IMR-90 (cell line): Measurements from ENCODE around the gene EGLN3. TPM values are rescaled to one million over a fixed set of nuclear protein-coding genes. Genes with fewer than 3 reads are reported as not detected.

ENCODE experiments used
- ATAC-seq: fragments of 200-7000 bp; cut with Tn5 transposase; 2 replicates; pipeline ENCODE4 v1.9.1; 2020; ENCODE audit warnings: low read depth, mild to moderate bottlenecking, moderate library complexity
- BruUV-seq: library from RNA; stranded (reverse); fragments of 400-500 nt; replicated peaks from 2 replicates; lab custom pipeline; 2021; lab: Mats Ljungman, UMichigan
- CTCF ChIA-PET: fragments of 300-600 bp; formaldehyde crosslinking; extraction: SDS; loops from one replicate; lab custom pipeline; 2021; ENCODE audit warnings: antibody characterized with exemption; lab: Yijun Ruan, JAX
- POLR2A ChIA-PET: fragments of 300-600 bp; sonication (Branson Sonifier 250); formaldehyde crosslinking; loops from one replicate; lab custom pipeline; 2022; ENCODE audit warnings: antibody characterized with exemption; ENCODE audit not compliant: unreplicated experiment; lab: Charles Lee
- DNase-seq: peaks from one replicate; pipeline ENCODE4 v3.0.0; 2013
- H2AFZ ChIP-seq: replicated peaks from 2 replicates; pipeline ENCODE3; 2013; ENCODE audit warnings: low read length, mild to moderate bottlenecking; ENCODE audit not compliant: poor library complexity
- H2AK5ac ChIP-seq: 2 replicates; pipeline ENCODE4 v1.6.1; 2013; ENCODE audit warnings: low read depth, low read length, inconsistent platforms
- H2AK9ac ChIP-seq: replicated peaks from 2 replicates; pipeline ENCODE3; 2013; ENCODE audit warnings: mild to moderate bottlenecking, low read depth, low read length, moderate library complexity; ENCODE audit not compliant: poor library complexity
- H2BK120ac ChIP-seq: 2 replicates; pipeline ENCODE4 v1.6.1; 2013; ENCODE audit warnings: low read depth, low read length, inconsistent platforms
- H2BK15ac ChIP-seq: 3 replicates; pipeline ENCODE4 v1.6.1; 2013; ENCODE audit warnings: low read depth, low read length, inconsistent platforms
- H2BK20ac ChIP-seq: 2 replicates; pipeline ENCODE4 v1.6.1; 2013; ENCODE audit warnings: low read depth, mild to moderate bottlenecking, inconsistent platforms, low read length, moderate library complexity
- H2BK5ac ChIP-seq: 2 replicates; pipeline ENCODE4 v1.6.1; 2013; ENCODE audit warnings: mild to moderate bottlenecking, low read depth, low read length, inconsistent platforms; ENCODE audit not compliant: poor library complexity, severe bottlenecking
- H3K14ac ChIP-seq: replicated peaks from 2 replicates; pipeline ENCODE4 v1.6.1; 2013; ENCODE audit warnings: low read depth, low read length, inconsistent platforms
- H3K18ac ChIP-seq: 2 replicates; pipeline ENCODE4 v1.6.1; 2013; ENCODE audit warnings: low read depth, low read length, control low read depth
- H3K23ac ChIP-seq: 2 replicates; pipeline ENCODE4 v1.6.1; 2013; ENCODE audit warnings: low read depth, low read length, inconsistent platforms
- H3K27ac ChIP-seq: 2 replicates; pipeline ENCODE4 v1.5.1; 2013; ENCODE audit warnings: mild to moderate bottlenecking, control low read depth, low read length; ENCODE audit not compliant: insufficient read depth
- H3K27me3 ChIP-seq: 2 replicates; pipeline ENCODE4 v1.6.1; 2013; ENCODE audit warnings: low read length; ENCODE audit not compliant: control insufficient read depth, insufficient read depth
- H3K36me3 ChIP-seq: 2 replicates; pipeline ENCODE4 v1.6.1; 2013; ENCODE audit warnings: low read length, mixed read lengths; ENCODE audit not compliant: control insufficient read depth, insufficient read depth
- H3K4ac ChIP-seq: 2 replicates; pipeline ENCODE4 v1.6.1; 2013; ENCODE audit warnings: low read depth, low read length, inconsistent platforms
- H3K4me1 ChIP-seq: 2 replicates; pipeline ENCODE4 v1.6.1; 2013; ENCODE audit warnings: low read length, mixed read lengths; ENCODE audit not compliant: control insufficient read depth, insufficient read depth
- H3K4me2 ChIP-seq: 2 replicates; pipeline ENCODE4 v1.6.1; 2013; ENCODE audit warnings: low read depth, mild to moderate bottlenecking, control low read depth, low read length, moderate library complexity
- H3K4me3 ChIP-seq: 2 replicates; pipeline ENCODE4 v1.5.1; 2013; ENCODE audit warnings: low read depth, mild to moderate bottlenecking, control low read depth, low read length, moderate library complexity; ENCODE audit not compliant: insufficient read depth
- H3K56ac ChIP-seq: 2 replicates; pipeline ENCODE4 v1.6.1; 2013; ENCODE audit warnings: low read length, inconsistent platforms; ENCODE audit not compliant: insufficient read depth; ENCODE audit errors: extremely low read depth
- H3K79me1 ChIP-seq, 2 experiments: 2 replicates each; pipeline ENCODE4 v1.6.1; 2013; ENCODE audit warnings: low read length in 2 of 2, inconsistent platforms in 1 of 2, low read depth in 1 of 2
- H3K9ac ChIP-seq: 2 replicates; pipeline ENCODE4 v1.6.1; 2013; ENCODE audit warnings: low read depth, low read length, control low read depth
- H3K9me1 ChIP-seq: 2 replicates; pipeline ENCODE4 v1.6.1; 2013; ENCODE audit warnings: low read length, inconsistent platforms; ENCODE audit not compliant: insufficient read depth
- H3K9me3 ChIP-seq: 2 replicates; pipeline ENCODE4 v1.6.1; 2013; ENCODE audit warnings: low read length; ENCODE audit not compliant: control insufficient read depth, insufficient read depth
- H4K20me1 ChIP-seq: 2 replicates; pipeline ENCODE4 v1.6.1; 2013; ENCODE audit warnings: low read length, inconsistent platforms; ENCODE audit not compliant: insufficient read depth
- H4K5ac ChIP-seq: 2 replicates; pipeline ENCODE4 v1.6.1; 2013; ENCODE audit warnings: mild to moderate bottlenecking, low read depth, low read length, control low read depth
- H4K8ac ChIP-seq, 2 experiments: 2 replicates each; pipeline ENCODE4 v1.6.1; 2013; ENCODE audit warnings: low read depth in 2 of 2, low read length in 2 of 2, control low read depth in 1 of 2, inconsistent platforms in 1 of 2
- H4K91ac ChIP-seq: 2 replicates; pipeline ENCODE4 v1.6.1; 2013; ENCODE audit warnings: low read depth, low read length, inconsistent platforms; ENCODE audit not compliant: insufficient read depth
- CEBPB ChIP-seq: IDR thresholded peaks from 2 replicates; pipeline ENCODE4 v1.6.1; 2012; ENCODE audit warnings: low read depth, low read length, improper control_type of control experiment
- CHD1 ChIP-seq: IDR thresholded peaks from 2 replicates; pipeline ENCODE4 v1.6.1; 2012; ENCODE audit warnings: low read depth, low read length, improper control_type of control experiment
- FOS ChIP-seq: fragments of 150-350 bp; IDR thresholded peaks from 2 replicates; pipeline ENCODE4 v1.6.1; 2016; ENCODE audit warnings: low read depth, low read length
- MAFK ChIP-seq: IDR thresholded peaks from 2 replicates; pipeline ENCODE4 v1.6.1; 2012; ENCODE audit warnings: low read depth, low read length, improper control_type of control experiment
- MAZ ChIP-seq: IDR thresholded peaks from 2 replicates; pipeline ENCODE4 v1.6.1; 2012; ENCODE audit warnings: low read depth, mild to moderate bottlenecking, low read length, improper control_type of control experiment, moderate library complexity, borderline replicate concordance
- MXI1 ChIP-seq: IDR thresholded peaks from 2 replicates; pipeline ENCODE4 v1.6.1; 2012; ENCODE audit warnings: low read depth, mild to moderate bottlenecking, low read length, moderate library complexity, borderline replicate concordance
- RAD21 ChIP-seq: IDR thresholded peaks from 2 replicates; pipeline ENCODE4 v1.6.1; 2012; ENCODE audit warnings: low read length, improper control_type of control experiment
- RFX5 ChIP-seq: IDR thresholded peaks from 2 replicates; pipeline ENCODE4 v1.8.0; 2012; ENCODE audit warnings: low read depth, mild to moderate bottlenecking, low read length, moderate library complexity
- WGBS, 2 experiments: methylation state at CpG; one replicate each; pipeline versions ENCODE4 v1.1.5 to v1.1.7; 2013; ENCODE audit warnings: missing lambda C conversion rate in 2 of 2; ENCODE audit not compliant: insufficient read length in 1 of 2; ENCODE audit errors: extremely low coverage in 2 of 2; 5-methylcytosine and 5-hydroxymethylcytosine counted together
- dilution Hi-C: fragments of 300-500 bp; cut with HindIII; formaldehyde crosslinking; loops from one replicate; pipeline ENCODE4 v1.14.3; 2018; ENCODE audit warnings: low sequenced_read_pairs; ENCODE audit not compliant: unreplicated experiment
- in situ Hi-C: fragments of 300-500 bp; cut with MboI; formaldehyde crosslinking; loops from 3 replicates; pipeline ENCODE4 v1.14.3; 2019; ENCODE audit warnings: low sequenced_read_pairs, inconsistent platforms, mixed read lengths
- intact Hi-C: fragments of 100-400 bp; cut with micrococcal nuclease; formaldehyde crosslinking; loops from 2 replicates; pipeline ENCODE4 v1.10.0; 2022
- polyA plus RNA-seq, 3 experiments: library from polyadenylated mRNA; depleted of rRNA; stranded (reverse); fragments of >200 nt; gene quantifications; 2 replicates each; pipeline ENCODE4 v1.2.3, GENCODE V29; 2012; ENCODE audit warnings: low replicate concordance in 1 of 3
- total RNA-seq: library from RNA; depleted of rRNA; stranded (reverse); fragments of >200 nt; gene quantifications from 2 replicates; pipeline ENCODE4 v1.2.3, GENCODE V29; 2012

EGLN3 gene
- total and polyA plus RNA-seq, 2 of the 4 experiments (the other 2 are of a cell fraction) = under 0.01 to 0.03 TPM

- H3K27ac ChIP-seq = no peak overlapping the region
- no peak overlapping the region for H2AK9ac ChIP-seq
- H3K56ac ChIP-seq = no peak overlapping the region
- no peak for DNase-seq
- H3K4me1 ChIP-seq = no peaks in the 10 kb centered on the region
- POLR2A ChIA-PET = no interaction called here
- no peak overlapping the region for H2AFZ ChIP-seq
- H3K4me3 ChIP-seq = no peak overlapping the region
- H4K91ac ChIP-seq = no peak overlapping the region
- H3K23ac ChIP-seq = no peak overlapping the region
- no CpG with 5 or more reads among the region's 3 CpGs for WGBS, 2 experiments
- TF ChIP-seq MAZ = no peak
- TF ChIP-seq MXI1 = no peak
- no peak for TF ChIP-seq RAD21
- TF ChIP-seq MAFK = no peak
- no peak for TF ChIP-seq FOS
- TF ChIP-seq CEBPB = no peak
- TF ChIP-seq RFX5 = no peak
- TF ChIP-seq CHD1 = no peak
- no peak overlapping the region for H4K8ac ChIP-seq
- no peak overlapping the region for H2BK20ac ChIP-seq
- CTCF ChIA-PET = no interaction called here
- H4K20me1 ChIP-seq = no peaks in the 10 kb centered on the region
- H3K9me1 ChIP-seq = no peaks in the 10 kb centered on the region
- intact Hi-C loops = no loop called here
- no peak overlapping the region for H3K4ac ChIP-seq
- no peak overlapping the region for H2BK120ac ChIP-seq
- H2BK5ac ChIP-seq = no peak overlapping the region
- no peaks in the 10 kb centered on the region for H3K9me3 ChIP-seq
- H3K9ac ChIP-seq = no peak overlapping the region
- no TSS peak for BruUV-seq
- H3K36me3 ChIP-seq = no peaks in the 10 kb centered on the region
- H2BK15ac ChIP-seq = no peak overlapping the region
- in situ Hi-C loops = no loop called here
- no peak overlapping the region for H4K5ac ChIP-seq
- H3K79me1 ChIP-seq = no peaks in the 10 kb centered on the region
- H2AK5ac ChIP-seq = no peak overlapping the region
- no peaks in the 10 kb centered on the region for H3K27me3 ChIP-seq
- no peak for ATAC-seq
- no peak overlapping the region for H3K4me2 ChIP-seq
- no peak overlapping the region for H3K18ac ChIP-seq
- H3K14ac ChIP-seq = no peak overlapping the region
- dilution Hi-C loops = no loop called here
Measured at GRCh38 chr14:33897878-33898535, 52.9 kb downstream of the EGLN3 start.
